AG09309 (cell line): ENCODE results near the gene CHSY3.
"Not testable (repeated sequence)": the region's sequence is repeated elsewhere in the genome, so short reads cannot be mapped to it uniquely, and the experiment has no call there.

Experiments used
- DNase-seq: peaks from one replicate; pipeline ENCODE4 v3.0.0-alpha.2; 2010; ENCODE audit warnings: low read depth
- H3K4me3 ChIP-seq: 2 replicates; pipeline ENCODE4 v1.5.1; 2011; ENCODE audit warnings: mild to moderate bottlenecking, low read depth, low read length, moderate library complexity; ENCODE audit not compliant: control insufficient read depth
- CTCF ChIP-seq: IDR thresholded peaks from 2 replicates; pipeline ENCODE4 v1.5.1; 2011; ENCODE audit warnings: mild to moderate bottlenecking, low read depth, low read length, inconsistent platforms; ENCODE audit not compliant: insufficient read depth, control insufficient read depth; ENCODE audit errors: missing control alignments

The CHSY3 gene

GRCh38 chr5:130206686-130207085 is 302.4 kb downstream of the CHSY3 start:
- no peak overlapping the region for H3K4me3 ChIP-seq
- no peak for TF ChIP-seq CTCF
- DNase-seq: no peak

- TF ChIP-seq CTCF: no peak
- H3K4me3 ChIP-seq: no peak overlapping the region
- DNase-seq: no peak
These were observed 309.3 kb downstream of the CHSY3 start for GRCh38 chr5:130213607-130214006.

GRCh38 chr5:130216286-130216685 is 312.0 kb downstream of the CHSY3 start:
- no peak for TF ChIP-seq CTCF
- H3K4me3 ChIP-seq: no peak overlapping the region
- no peak for DNase-seq

- TF ChIP-seq CTCF: no peak
- H3K4me3 ChIP-seq: no peak overlapping the region
- no peak for DNase-seq
These were observed 318.3 kb downstream of the CHSY3 start for GRCh38 chr5:130222573-130222972.

- DNase-seq: not testable (repeated sequence)
These were observed 322.3 kb downstream of the CHSY3 start for GRCh38 chr5:130226556-130226955.

GRCh38 chr5:130227699-130228098 is 323.4 kb downstream of the CHSY3 start:
- DNase-seq: no peak
- H3K4me3 ChIP-seq: no peak overlapping the region
- TF ChIP-seq CTCF: no peak

More at GRCh38 chr5:130226556-130226955, 322.3 kb downstream of the CHSY3 start:
- not testable (repeated sequence) for H3K4me3 ChIP-seq

- TF ChIP-seq CTCF: no peak
These were observed 327.5 kb downstream of the CHSY3 start for GRCh38 chr5:130231786-130232185.

More at GRCh38 chr5:130231786-130232185, 327.5 kb downstream of the CHSY3 start:
- no peak for DNase-seq
- H3K4me3 ChIP-seq: no peak overlapping the region
